ENCODE measurements around the gene ATP6V1B1.

The ATP6V1B1 gene

GRCh38 chr2:70935468-70936164 lies at the start of gene ATP6V1B1:
TSS of gene ATP6V1B1 (plus strand) at chr2:70935900. CDS start at chr2:70935955, 55 bp downstream.
- H3K27me3 ChIP-seq (ENCODE audit: control insufficient read depth, insufficient read depth, low read length): peaks cover 31% of the 10 kb centered on the region
- H3K4me1 ChIP-seq (ENCODE audit: control insufficient read depth, low read depth, low read length): peaks cover 23% of the 10 kb centered on the region
- no peaks in the 10 kb centered on the region for H3K36me3 ChIP-seq (ENCODE audit: control insufficient read depth, low read depth, low read length)
- H3K9me3 ChIP-seq (ENCODE audit: control insufficient read depth, low read depth, low read length): no peaks in the 10 kb centered on the region
- no peak within 1 kb of the TSS for H3K9ac ChIP-seq (ENCODE audit: low read length)
- H3K4me3 ChIP-seq (ENCODE audit: low read length): no peak within 1 kb of the TSS
- no peak within 1 kb of the TSS for H3K27ac ChIP-seq (ENCODE audit: low read length)

GRCh38 chr2:70886541-70886987 lies 49.1 kb upstream of the ATP6V1B1 start:
- H3K27me3 ChIP-seq (ENCODE audit: control insufficient read depth, insufficient read depth, low read length): peaks cover 100% of the 10 kb centered on the region
- no peak overlapping the region for H3K4me3 ChIP-seq (ENCODE audit: low read length)

GRCh38 chr2:70887208-70887549 lies 48.5 kb upstream of the ATP6V1B1 start:
- Histone ChIP-seq H3K4me3 (ENCODE audit: low read length) (peak overlapping the region; percentile 50), H3K36me3 (ENCODE audit: control insufficient read depth, low read depth, low read length) (no peaks in the 10 kb centered on the region)

More at GRCh38 chr2:70886541-70886987, 49.1 kb upstream of the ATP6V1B1 start:
- Histone ChIP-seq H3K27ac (ENCODE audit: low read length) (no peak overlapping the region), H3K9me3 (ENCODE audit: control insufficient read depth, low read depth, low read length) (no peaks in the 10 kb centered on the region), H3K36me3 (ENCODE audit: control insufficient read depth, low read depth, low read length) (no peaks in the 10 kb centered on the region), H3K9ac (ENCODE audit: low read length) (no peak overlapping the region), H3K4me1 (ENCODE audit: control insufficient read depth, low read depth, low read length) (peaks cover 8% of the 10 kb centered on the region)

GRCh38 chr2:70887550-70888246 lies 48.0 kb upstream of the ATP6V1B1 start:
- Histone ChIP-seq H3K4me1 (ENCODE audit: control insufficient read depth, low read depth, low read length) (peaks cover 8% of the 10 kb centered on the region), H3K4me3 (ENCODE audit: low read length) (peak overlapping the region; percentile 50), H3K9me3 (ENCODE audit: control insufficient read depth, low read depth, low read length) (no peaks in the 10 kb centered on the region), H3K9ac (ENCODE audit: low read length) (no peak overlapping the region), H3K27me3 (ENCODE audit: control insufficient read depth, insufficient read depth, low read length) (peaks cover 100% of the 10 kb centered on the region), H3K36me3 (ENCODE audit: control insufficient read depth, low read depth, low read length) (no peaks in the 10 kb centered on the region), H3K27ac (ENCODE audit: low read length) (no peak overlapping the region)

More at GRCh38 chr2:70887208-70887549, 48.5 kb upstream of the ATP6V1B1 start:
- Histone ChIP-seq H3K4me1 (ENCODE audit: control insufficient read depth, low read depth, low read length) (peaks cover 8% of the 10 kb centered on the region), H3K9me3 (ENCODE audit: control insufficient read depth, low read depth, low read length) (no peaks in the 10 kb centered on the region), H3K27me3 (ENCODE audit: control insufficient read depth, insufficient read depth, low read length) (peaks cover 100% of the 10 kb centered on the region), H3K27ac (ENCODE audit: low read length) (no peak overlapping the region), H3K9ac (ENCODE audit: low read length) (no peak overlapping the region)

- H3K9me3 ChIP-seq (ENCODE audit: control insufficient read depth, low read depth, low read length): no peaks in the 10 kb centered on the region
- H3K36me3 ChIP-seq (ENCODE audit: control insufficient read depth, low read depth, low read length): no peaks in the 10 kb centered on the region
- peaks cover 8% of the 10 kb centered on the region for H3K4me1 ChIP-seq (ENCODE audit: control insufficient read depth, low read depth, low read length)
- no peak overlapping the region for H3K9ac ChIP-seq (ENCODE audit: low read length)
- peak overlapping the region; percentile 50 for H3K4me3 ChIP-seq (ENCODE audit: low read length)
- H3K27me3 ChIP-seq (ENCODE audit: control insufficient read depth, insufficient read depth, low read length): peaks cover 100% of the 10 kb centered on the region
- no peak overlapping the region for H3K27ac ChIP-seq (ENCODE audit: low read length)
Observed at GRCh38 chr2:70888366-70888922, 47.3 kb upstream of the ATP6V1B1 start.

GRCh38 chr2:70888923-70889715 lies 46.6 kb upstream of the ATP6V1B1 start:
- H3K4me3 ChIP-seq (ENCODE audit: low read length): peak overlapping the region; percentile 42
- no peaks in the 10 kb centered on the region for H3K36me3 ChIP-seq (ENCODE audit: control insufficient read depth, low read depth, low read length)
- no peak overlapping the region for H3K9ac ChIP-seq (ENCODE audit: low read length)
- no peak overlapping the region for H3K27ac ChIP-seq (ENCODE audit: low read length)
- no peaks in the 10 kb centered on the region for H3K9me3 ChIP-seq (ENCODE audit: control insufficient read depth, low read depth, low read length)
- peaks cover 100% of the 10 kb centered on the region for H3K27me3 ChIP-seq (ENCODE audit: control insufficient read depth, insufficient read depth, low read length)
- H3K4me1 ChIP-seq (ENCODE audit: control insufficient read depth, low read depth, low read length): peaks cover 8% of the 10 kb centered on the region

GRCh38 chr2:70889716-70890037 lies 46.0 kb upstream of the ATP6V1B1 start:
- H3K27ac ChIP-seq (ENCODE audit: low read length): no peak overlapping the region
- H3K36me3 ChIP-seq (ENCODE audit: control insufficient read depth, low read depth, low read length): no peaks in the 10 kb centered on the region
- H3K9me3 ChIP-seq (ENCODE audit: control insufficient read depth, low read depth, low read length): no peaks in the 10 kb centered on the region
- no peak overlapping the region for H3K9ac ChIP-seq (ENCODE audit: low read length)
- peaks cover 100% of the 10 kb centered on the region for H3K27me3 ChIP-seq (ENCODE audit: control insufficient read depth, insufficient read depth, low read length)
- peaks cover 8% of the 10 kb centered on the region for H3K4me1 ChIP-seq (ENCODE audit: control insufficient read depth, low read depth, low read length)
- H3K4me3 ChIP-seq (ENCODE audit: low read length): no peak overlapping the region

- Histone ChIP-seq H3K4me1 (ENCODE audit: control insufficient read depth, low read depth, low read length) (peaks cover 8% of the 10 kb centered on the region), H3K9me3 (ENCODE audit: control insufficient read depth, low read depth, low read length) (no peaks in the 10 kb centered on the region), H3K9ac (ENCODE audit: low read length) (no peak overlapping the region), H3K27ac (ENCODE audit: low read length) (no peak overlapping the region), H3K27me3 (ENCODE audit: control insufficient read depth, insufficient read depth, low read length) (peaks cover 100% of the 10 kb centered on the region), H3K4me3 (ENCODE audit: low read length) (no peak overlapping the region), H3K36me3 (ENCODE audit: control insufficient read depth, low read depth, low read length) (no peaks in the 10 kb centered on the region)
Observed at GRCh38 chr2:70890469-70891065, 45.1 kb upstream of the ATP6V1B1 start.

- no peaks in the 10 kb centered on the region for H3K9me3 ChIP-seq (ENCODE audit: control insufficient read depth, low read depth, low read length)
- peaks cover 100% of the 10 kb centered on the region for H3K27me3 ChIP-seq (ENCODE audit: control insufficient read depth, insufficient read depth, low read length)
- H3K4me1 ChIP-seq (ENCODE audit: control insufficient read depth, low read depth, low read length): peaks cover 8% of the 10 kb centered on the region
- no peak overlapping the region for H3K4me3 ChIP-seq (ENCODE audit: low read length)
- H3K36me3 ChIP-seq (ENCODE audit: control insufficient read depth, low read depth, low read length): no peaks in the 10 kb centered on the region
- H3K9ac ChIP-seq (ENCODE audit: low read length): no peak overlapping the region
- no peak overlapping the region for H3K27ac ChIP-seq (ENCODE audit: low read length)
Observed at GRCh38 chr2:70891572-70892357, 43.9 kb upstream of the ATP6V1B1 start.

- no peaks in the 10 kb centered on the region for H3K9me3 ChIP-seq (ENCODE audit: control insufficient read depth, low read depth, low read length)
- H3K4me3 ChIP-seq (ENCODE audit: low read length): no peak overlapping the region
- no peak overlapping the region for H3K9ac ChIP-seq (ENCODE audit: low read length)
- peaks cover 100% of the 10 kb centered on the region for H3K27me3 ChIP-seq (ENCODE audit: control insufficient read depth, insufficient read depth, low read length)
- peaks cover 14% of the 10 kb centered on the region for H3K4me1 ChIP-seq (ENCODE audit: control insufficient read depth, low read depth, low read length)
- H3K27ac ChIP-seq (ENCODE audit: low read length): no peak overlapping the region
- no peaks in the 10 kb centered on the region for H3K36me3 ChIP-seq (ENCODE audit: control insufficient read depth, low read depth, low read length)
Observed at GRCh38 chr2:70892750-70893149, 43.0 kb upstream of the ATP6V1B1 start.

Data from iPS-18a (cell line).